GM12872 (cell line): ENCODE measurements around the gene TSC22D2.

Source experiments
- CTCF ChIP-seq: IDR thresholded peaks from 3 replicates; pipeline ENCODE4 v1.5.1; 2011; ENCODE audit warnings: low read depth, mild to moderate bottlenecking, low read length, moderate library complexity; ENCODE audit not compliant: insufficient read depth

The TSC22D2 gene

GRCh38 chr3:150426292-150426691 lies 18.2 kb downstream of the TSC22D2 start:
- TF ChIP-seq CTCF = no peak

GRCh38 chr3:150428562-150428961 lies 20.5 kb downstream of the TSC22D2 start:
- no peak for TF ChIP-seq CTCF

GRCh38 chr3:150429767-150430671 lies 21.9 kb downstream of the TSC22D2 start:
- no peak for TF ChIP-seq CTCF

- no peak for TF ChIP-seq CTCF
These were observed 25.2 kb downstream of the TSC22D2 start for GRCh38 chr3:150433347-150433746.

- TF ChIP-seq CTCF = no peak
These were observed 26.1 kb downstream of the TSC22D2 start for GRCh38 chr3:150434234-150434633.

GRCh38 chr3:150436161-150436560 lies 28.1 kb downstream of the TSC22D2 start:
- TF ChIP-seq CTCF = no peak

GRCh38 chr3:150439657-150440056 lies 31.6 kb downstream of the TSC22D2 start:
- TF ChIP-seq CTCF = no peak
